AG04449 (cell line): Measurements from ENCODE around the gene MIA2.

Experiments
- CTCF ChIA-PET: fragments of 350-600 bp; formaldehyde crosslinking; extraction: SDS; loops from one replicate; lab custom pipeline; 2021; ENCODE audit warnings: antibody characterized with exemption; lab: Yijun Ruan, JAX
- POLR2A ChIA-PET: fragments of 400-600, 350-600 bp; formaldehyde crosslinking; extraction: SDS; loops from one replicate; lab custom pipeline; 2020; ENCODE audit warnings: antibody characterized with exemption, inconsistent platforms; lab: Yijun Ruan, JAX
- DNase-seq: peaks from one replicate; pipeline ENCODE4 v3.0.0-alpha.2; 2010; ENCODE audit warnings: low read depth, low spot score
- H3K4me3 ChIP-seq: 2 replicates; pipeline ENCODE4 v1.5.1; 2011; ENCODE audit warnings: low read depth, mild to moderate bottlenecking, control low read depth, low read length
- CTCF ChIP-seq: IDR thresholded peaks from one replicate; pipeline ENCODE4 v1.5.1; 2011; ENCODE audit warnings: mild to moderate bottlenecking, moderate library complexity, low read length, control low read depth, inconsistent platforms; ENCODE audit not compliant: insufficient read depth; ENCODE audit errors: missing control alignments

The MIA2 gene

DNA sequence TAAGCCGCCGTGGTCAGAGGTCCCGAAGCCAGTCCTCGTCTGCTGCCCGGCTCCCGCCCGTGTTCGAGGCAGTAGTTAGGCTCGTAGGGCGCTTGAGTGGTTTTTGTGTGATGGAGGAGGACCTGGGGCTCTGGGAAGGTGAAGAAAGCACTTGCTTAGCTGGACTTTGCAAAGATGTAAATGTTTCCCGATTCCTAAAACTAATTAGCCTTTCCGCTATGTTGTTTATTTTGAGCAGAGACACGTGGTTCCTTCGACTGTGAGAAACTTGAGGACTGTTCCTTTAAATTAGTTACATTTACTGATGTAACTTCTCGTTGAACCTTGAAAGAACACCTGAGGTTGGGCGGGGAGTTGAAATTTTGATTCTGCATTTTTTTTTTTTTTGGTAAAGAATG is 33.9 kb downstream of the MIA2 start:
- H3K4me3 ChIP-seq: peak overlapping the region; percentile 90
- ChIA-PET CTCF (no interaction called here), POLR2A (interaction anchor here (0.6 to 3.2 kb wide), 6 partner anchors 13 to 159 kb away, joined by 3 to 15 read pairs (median 3); partner anchors contain the start of genes GEMIN2, PNN and TRAPPC6B)
- DNase-seq: no peak
- TF ChIP-seq CTCF: no peak

DNA sequence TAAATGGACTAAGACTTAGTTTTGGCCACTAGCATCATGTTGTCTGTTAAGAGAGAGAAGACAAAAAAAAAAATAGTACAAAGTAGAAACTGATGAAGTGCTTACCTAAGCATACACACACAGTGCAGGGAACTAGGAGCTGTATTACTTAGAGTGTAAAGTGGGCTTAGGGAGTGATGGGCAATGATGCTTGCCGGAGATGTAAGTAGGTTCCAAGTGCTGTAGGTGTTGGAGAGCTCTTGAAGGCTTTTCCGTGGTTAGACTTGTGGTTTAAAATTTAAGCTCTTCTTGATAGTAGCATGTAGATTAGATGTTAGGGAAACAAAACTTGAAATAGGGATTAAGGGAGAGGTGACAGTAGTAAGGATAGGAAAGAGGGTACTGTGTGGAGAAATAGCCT is 34.7 kb downstream of the MIA2 start:
- ChIA-PET POLR2A (interaction anchor here (3.2 kb wide), 1 partner anchor 98 kb away, joined by 15 read pairs; the partner anchor contains the start of gene TRAPPC6B), CTCF (no interaction called here)
- no peak for DNase-seq
- peak overlapping the region; percentile 90 for H3K4me3 ChIP-seq
- TF ChIP-seq CTCF: no peak

DNA sequence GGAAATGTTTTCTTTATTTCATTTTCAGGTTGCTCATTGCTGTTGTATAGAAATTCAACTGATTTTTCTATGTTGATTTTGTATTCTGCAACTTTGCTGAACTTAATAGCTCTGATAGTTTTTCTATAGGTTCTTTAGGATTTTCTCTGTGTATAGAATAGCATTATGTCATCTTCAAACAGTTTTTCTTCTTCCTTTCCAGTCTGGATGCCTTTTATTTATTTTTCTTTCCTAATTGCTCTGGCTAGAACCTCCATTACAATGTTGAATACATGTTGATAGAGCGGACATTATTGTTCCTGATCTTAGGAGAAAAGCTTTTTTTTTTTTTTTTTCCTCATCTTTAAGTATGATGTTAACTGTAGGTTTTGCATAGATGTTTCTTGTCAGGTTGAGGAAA is 39.2 kb downstream of the MIA2 start:
- DNase-seq: no peak
- POLR2A ChIA-PET: no interaction called here
- TF ChIP-seq CTCF: no peak
- CTCF ChIA-PET: no interaction called here
- no peak overlapping the region for H3K4me3 ChIP-seq

GRCh38 chr14:39275395-39275794 is 41.7 kb downstream of the MIA2 start:
- no peak for DNase-seq
- ChIA-PET CTCF (no interaction called here), POLR2A (no interaction called here)
- TF ChIP-seq CTCF: no peak
- no peak overlapping the region for H3K4me3 ChIP-seq

DNA sequence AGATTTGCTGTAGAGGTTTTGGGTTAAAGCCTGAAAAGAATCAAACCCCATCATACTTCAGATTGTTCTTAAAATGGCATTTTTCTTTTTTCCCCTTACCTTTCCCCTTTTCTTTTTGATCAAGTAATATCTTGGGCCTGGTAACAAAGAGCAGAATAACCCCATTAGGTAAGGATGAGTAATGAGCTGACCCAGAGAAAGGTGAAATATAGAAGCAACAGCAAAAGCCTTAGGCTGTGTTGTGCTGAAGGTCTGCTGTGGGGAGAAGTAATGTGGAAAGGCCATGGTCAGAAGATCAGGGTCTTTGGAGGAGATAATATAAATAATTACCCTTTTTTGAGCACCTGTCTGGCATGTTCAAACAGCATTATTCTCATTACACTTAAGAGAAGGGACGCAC is 42.3 kb downstream of the MIA2 start:
- no peak for TF ChIP-seq CTCF
- no peak for DNase-seq
- ChIA-PET CTCF (no interaction called here), POLR2A (no interaction called here)
- H3K4me3 ChIP-seq: no peak overlapping the region

DNA sequence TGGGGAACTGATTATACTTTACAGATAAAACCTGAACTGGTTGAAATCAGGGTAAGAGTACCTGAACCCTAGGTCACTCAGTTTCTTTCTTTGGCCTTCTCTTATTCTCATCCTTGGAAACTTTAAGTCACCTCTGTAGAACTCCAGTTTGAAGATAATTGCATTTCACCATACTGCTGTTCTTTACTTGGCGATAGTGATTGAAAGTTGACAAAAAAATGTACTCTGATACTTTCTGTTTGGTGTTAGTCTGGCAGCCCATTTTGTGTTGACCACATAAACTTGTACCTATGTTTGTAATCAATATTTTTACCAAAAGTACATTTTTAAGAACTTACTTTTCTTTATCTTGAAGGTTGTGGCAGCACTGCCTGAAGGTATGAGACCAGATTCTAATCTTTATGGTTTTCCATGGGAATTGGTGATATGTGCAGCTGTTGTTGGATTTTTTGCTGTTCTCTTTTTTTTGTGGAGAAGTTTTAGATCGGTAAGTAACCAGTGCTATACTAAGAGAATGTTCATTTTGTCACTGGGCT is 42.9 kb downstream of the MIA2 start:
- DNase-seq: no peak
- CTCF ChIA-PET: no interaction called here
- no peak for TF ChIP-seq CTCF
- H3K4me3 ChIP-seq: no peak overlapping the region
- POLR2A ChIA-PET: no interaction called here
